GM03348 (cell line): ENCODE data around the gene DNAJC30.

Source experiments
- DNase-seq: peaks from one replicate; pipeline ENCODE4 v3.0.0; 2012; ENCODE audit warnings: low spot score

Gene DNAJC30

GRCh38 chr7:73647725-73648592, 35.3 kb downstream of the DNAJC30 start:
- peak; percentile 54 for DNase-seq

- DNase-seq = no peak
These were observed 36.2 kb downstream of the DNAJC30 start for GRCh38 chr7:73646785-73647724.

GRCh38 chr7:73645643-73646174, 37.5 kb downstream of the DNAJC30 start:
- no peak for DNase-seq

- DNase-seq = no peak
These were observed 38.5 kb downstream of the DNAJC30 start for GRCh38 chr7:73644688-73645286.

GRCh38 chr7:73642834-73643233, 40.4 kb downstream of the DNAJC30 start:
- DNase-seq = no peak

- no peak for DNase-seq
These were observed 44.3 kb downstream of the DNAJC30 start for GRCh38 chr7:73638911-73639310.

- no peak for DNase-seq
These were observed 47.6 kb downstream of the DNAJC30 start for GRCh38 chr7:73635428-73636200.

GRCh38 chr7:73633844-73634243, 49.4 kb downstream of the DNAJC30 start:
- DNase-seq = no peak

- no peak for DNase-seq
These were observed 49.9 kb downstream of the DNAJC30 start for GRCh38 chr7:73633323-73633722.

GRCh38 chr7:73631558-73631957, 51.7 kb downstream of the DNAJC30 start:
- no peak for DNase-seq
